GM18517 (cell line): ENCODE results near the gene ANKRD16.
"Not testable (repeated sequence)": the region's sequence is repeated elsewhere in the genome, so short reads cannot be mapped to it uniquely, and the experiment has no call there.

ENCODE experiments used
- ATAC-seq: cut with Tn5 transposase; IDR thresholded peaks from one replicate; pipeline ENCODE4 v1.9.1; 2021; ENCODE audit warnings: mild to moderate bottlenecking, moderate library complexity; ENCODE audit not compliant: unreplicated experiment

ANKRD16 gene

GRCh38 chr10:5889624-5890451, at the start of gene ANKRD16, which contains the start of gene FBH1:
Gene ANKRD16 (minus strand): TSS chr10:5889893. CDS start chr10:5889354, 539 bp downstream.
Gene FBH1 (plus strand): TSS chr10:5890243. CDS start chr10:5890346, 103 bp downstream.
- peak; percentile 83 for ATAC-seq

GRCh38 chr10:5938291-5938690, 48.6 kb upstream of the ANKRD16 start:
- no peak for ATAC-seq

GRCh38 chr10:5937016-5937415, 47.3 kb upstream of the ANKRD16 start:
- no peak for ATAC-seq

- ATAC-seq = no peak
These were observed 45.9 kb upstream of the ANKRD16 start for GRCh38 chr10:5935628-5936027.

GRCh38 chr10:5933909-5934546, 44.3 kb upstream of the ANKRD16 start:
- ATAC-seq = no peak

GRCh38 chr10:5932345-5932744, 42.7 kb upstream of the ANKRD16 start:
- no peak for ATAC-seq

- ATAC-seq = no peak
These were observed 40.6 kb upstream of the ANKRD16 start for GRCh38 chr10:5930272-5930671.

- ATAC-seq = no peak
These were observed 39.7 kb upstream of the ANKRD16 start for GRCh38 chr10:5929442-5929841.

- no peak for ATAC-seq
These were observed 37.6 kb upstream of the ANKRD16 start for GRCh38 chr10:5927306-5927705.

- no peak for ATAC-seq
These were observed 35.2 kb upstream of the ANKRD16 start for GRCh38 chr10:5924889-5925288.

- no peak for ATAC-seq
These were observed 32.1 kb upstream of the ANKRD16 start for GRCh38 chr10:5921746-5922145.

- no peak for ATAC-seq
These were observed 29.9 kb upstream of the ANKRD16 start for GRCh38 chr10:5919568-5919967.

- ATAC-seq = no peak
These were observed 29.1 kb upstream of the ANKRD16 start for GRCh38 chr10:5918763-5919162.

- ATAC-seq = no peak
These were observed 27.6 kb upstream of the ANKRD16 start for GRCh38 chr10:5917305-5917704.

GRCh38 chr10:5915451-5915850, 25.8 kb upstream of the ANKRD16 start:
- no peak for ATAC-seq

- ATAC-seq = no peak
These were observed 24.0 kb upstream of the ANKRD16 start for GRCh38 chr10:5913736-5914135.

GRCh38 chr10:5911670-5912069, 22.0 kb upstream of the ANKRD16 start:
- ATAC-seq = no peak

- no peak for ATAC-seq
These were observed 20.8 kb upstream of the ANKRD16 start for GRCh38 chr10:5910323-5911100.

GRCh38 chr10:5908676-5909075, 19.0 kb upstream of the ANKRD16 start:
- not testable (repeated sequence) for ATAC-seq

GRCh38 chr10:5906651-5907050, 17.0 kb upstream of the ANKRD16 start:
- ATAC-seq = no peak

- ATAC-seq = no peak
These were observed 16.3 kb upstream of the ANKRD16 start for GRCh38 chr10:5905854-5906507.
